K562 (cell line): ENCODE results near the gene TMF1. TPM values are rescaled to one million over a fixed set of nuclear protein-coding genes. Genes with fewer than 3 reads are reported as not detected.

Experiments
- ATAC-seq: fragments of 200-7000 bp; cut with Tn5 transposase; 3 replicates; pipeline ENCODE4 v1.9.1; 2020; ENCODE audit warnings: moderate library complexity
- BruUV-seq: library from RNA; stranded (reverse); fragments of 400-500 nt; replicated peaks from 2 replicates; lab custom pipeline; 2021; lab: Mats Ljungman, UMichigan
- CTCF ChIA-PET: fragments of 300-600 bp; formaldehyde crosslinking; extraction: SDS; loops from one replicate; lab custom pipeline; 2021; ENCODE audit warnings: low intra/inter-chr PET ratio; lab: Yijun Ruan, JAX
- POLR2A ChIA-PET: fragments of 300-600, 350-650 bp; sonication (Branson Sonifier 250); formaldehyde crosslinking; extraction: SDS; loops from one replicate; lab custom pipeline; 2021; ENCODE audit warnings: antibody characterized with exemption, inconsistent platforms; lab: Yijun Ruan, JAX
- DNase-seq, 4 experiments: peaks; one replicate each; pipeline versions ENCODE4 v3.0.0 to v3.0.0-alpha.2; 2011 to 2018; ENCODE audit warnings: low spot score in 3 of 4, mixed read lengths in 3 of 4; ENCODE audit errors: extremely low read depth in 1 of 4
- FAIRE-seq: peaks from 2 replicates; lab custom pipeline; 2011; peaks lifted over from hg19 to GRCh38; lab: Jason Lieb, UNC
- H2AFZ ChIP-seq: 2 replicates; pipeline ENCODE4 v1.6.0; 2011; ENCODE audit warnings: low read depth, low read length, control low read depth, inconsistent platforms
- H3K27ac ChIP-seq: fragments of 200-600 bp; 3 replicates; pipeline ENCODE4 v1.8.0; 2011; ENCODE audit warnings: low read depth, mild to moderate bottlenecking, control low read depth, inconsistent platforms, low read length, moderate library complexity, mixed read lengths; ENCODE audit errors: extremely low read depth
- H3K27me3 ChIP-seq, 2 experiments: fragments of 300-600 bp in 1 of 2; 2 replicates in 1 of 2; 3 replicates in 1 of 2; pipeline versions ENCODE4 v1.6.0 to v1.8.0; 2011; ENCODE audit warnings: inconsistent platforms in 2 of 2, low read length in 2 of 2, mild to moderate bottlenecking in 1 of 2, mixed read lengths in 1 of 2, moderate library complexity in 1 of 2; ENCODE audit not compliant: control insufficient read depth in 2 of 2, insufficient read depth in 2 of 2
- H3K36me3 ChIP-seq: fragments of 300-600 bp; 3 replicates; pipeline ENCODE4 v1.8.0; 2011; ENCODE audit warnings: mild to moderate bottlenecking, low read length, inconsistent platforms; ENCODE audit not compliant: control insufficient read depth, insufficient read depth
- H3K4me1 ChIP-seq, 2 experiments: fragments of 200-600 bp in 1 of 2; replicated peaks in 1 of 2; 2 replicates in 1 of 2; 3 replicates in 1 of 2; pipeline versions ENCODE4 v1.5.1 to v1.8.0; 2011; ENCODE audit warnings: inconsistent platforms in 2 of 2, low read length in 2 of 2, mild to moderate bottlenecking in 1 of 2, mixed read lengths in 1 of 2, moderate library complexity in 1 of 2; ENCODE audit not compliant: control insufficient read depth in 2 of 2, insufficient read depth in 2 of 2
- H3K4me2 ChIP-seq: 2 replicates; pipeline ENCODE4 v1.6.1; 2011; ENCODE audit warnings: low read length, control low read depth, inconsistent platforms, mixed read lengths; ENCODE audit not compliant: insufficient read depth
- H3K4me3 ChIP-seq: fragments of 200-600 bp; sonication (generic), shearing (Covaris generic); 2 replicates; pipeline ENCODE4 v1.5.1; 2016; ENCODE audit warnings: control low read depth, inconsistent platforms
- H3K79me2 ChIP-seq: fragments of 200-600 bp; 3 replicates; pipeline ENCODE4 v1.8.0; 2011; ENCODE audit warnings: low read length, inconsistent platforms; ENCODE audit not compliant: control insufficient read depth, insufficient read depth
- H3K9ac ChIP-seq, 2 experiments: 2 replicates each; pipeline versions ENCODE4 v1.6.0 to v1.6.1; 2011; ENCODE audit warnings: low read depth in 2 of 2, low read length in 2 of 2, control low read depth in 1 of 2, inconsistent platforms in 1 of 2, mild to moderate bottlenecking in 1 of 2, mixed read lengths in 1 of 2; ENCODE audit not compliant: insufficient read depth in 1 of 2
- H3K9me1 ChIP-seq: one replicate; pipeline ENCODE4 v1.6.0; 2011; ENCODE audit warnings: inconsistent platforms, mild to moderate bottlenecking, low read length, moderate library complexity; ENCODE audit not compliant: control insufficient read depth, insufficient read depth
- H3K9me3 ChIP-seq: replicated peaks from 2 replicates; pipeline ENCODE4 v1.5.1; 2011; ENCODE audit warnings: low read depth, low read length, inconsistent platforms; ENCODE audit not compliant: control insufficient read depth, insufficient read depth
- H4K20me1 ChIP-seq: replicated peaks from 2 replicates; pipeline ENCODE4 v1.6.1; 2011; ENCODE audit warnings: low read length, inconsistent platforms, mixed read lengths; ENCODE audit not compliant: control insufficient read depth, insufficient read depth
- HDAC3 ChIP-seq: fragments of 450-650 bp; IDR thresholded peaks from 2 replicates; pipeline ENCODE4 v1.6.1; 2018; ENCODE audit warnings: borderline replicate concordance, mild to moderate bottlenecking, moderate library complexity; ENCODE audit not compliant: partially characterized antibody
- MLLT1 ChIP-seq, 2 experiments: fragments of 450-650 bp; IDR thresholded peaks; 2 replicates each; pipeline ENCODE4 v1.6.1; 2016
- POLR2H ChIP-seq: IDR thresholded peaks from 2 replicates; pipeline ENCODE4 v1.6.1; 2016; ENCODE audit warnings: missing genetic modification characterization, low read depth, mild to moderate bottlenecking, control low read depth, missing compliant biosample characterization, moderate library complexity
- SMAD4 ChIP-seq: fragments of 250-450 bp; sonication (Bioruptor Pico); conservative IDR thresholded peaks from 2 replicates; pipeline ENCODE4 v1.8.0; 2021; ENCODE audit warnings: inconsistent platforms, mild to moderate bottlenecking, moderate library complexity
- SPI1 ChIP-seq: IDR thresholded peaks from 2 replicates; pipeline ENCODE4 v1.6.1; 2011; ENCODE audit warnings: low read depth, low read length, control low read depth, borderline replicate concordance
- TRIM24 ChIP-seq, 2 experiments: fragments of 450-650 bp; IDR thresholded peaks; 2 replicates each; pipeline ENCODE4 v1.6.1; 2016
- WGBS: fragments of 100-300 bp; shearing (Covaris generic); methylation state at CpG from one replicate; pipeline ENCODE4 v1.1.6; 2016; ENCODE audit warnings: low coverage, mixed read lengths; ENCODE audit not compliant: insufficient coverage; ENCODE audit errors: missing lambda C conversion rate; 5-methylcytosine and 5-hydroxymethylcytosine counted together
- in situ Hi-C: fragments of 300-500 bp; cut with MboI; formaldehyde crosslinking; loops from 4 replicates; pipeline ENCODE4 v1.15.0; 2018; ENCODE audit warnings: inconsistent platforms, mixed read lengths
- intact Hi-C: fragments of 100-400 bp; cut with micrococcal nuclease; formaldehyde crosslinking; loops from 2 replicates; pipeline ENCODE4 v1.14.2; 2022
- polyA plus RNA-seq, 8 experiments: library from polyadenylated mRNA; depleted of rRNA in 4 of 8; stranded (reverse) in 5 of 8; unstranded in 3 of 8; fragments of >200 nt; fragmentation: Nextera tagmentation in 2 of 8; fragmentation: Illumina TruSeq in 1 of 8; extraction: Ambion mirVana in 2 of 8; extraction: Trizol in 1 of 8; gene quantifications; 2 replicates each; pipeline versions ENCODE4 v1.2.1 to v1.2.3, GENCODE V29; 2011 to 2014; ENCODE audit warnings: inconsistent platforms in 1 of 8, missing spikeins in 1 of 8
- total RNA-seq, 7 experiments: library from RNA; depleted of rRNA in 6 of 7; stranded (reverse); fragments of >200 nt in 6 of 7; fragmentation: Illumina TruSeq in 2 of 7; extraction: Trizol in 2 of 7; gene quantifications; 2 replicates each; pipeline versions ENCODE4 v1.2.1 to v1.2.3, GENCODE V29; 2011 to 2021; ENCODE audit warnings: low replicate concordance in 1 of 7

TMF1 gene
- total and polyA plus RNA-seq, 9 of the 15 experiments (the other 6 are each of a cell fraction or from before 2014, with no cell fraction given) = 3.1 to 13.9 (median 10.3) TPM

DNA sequence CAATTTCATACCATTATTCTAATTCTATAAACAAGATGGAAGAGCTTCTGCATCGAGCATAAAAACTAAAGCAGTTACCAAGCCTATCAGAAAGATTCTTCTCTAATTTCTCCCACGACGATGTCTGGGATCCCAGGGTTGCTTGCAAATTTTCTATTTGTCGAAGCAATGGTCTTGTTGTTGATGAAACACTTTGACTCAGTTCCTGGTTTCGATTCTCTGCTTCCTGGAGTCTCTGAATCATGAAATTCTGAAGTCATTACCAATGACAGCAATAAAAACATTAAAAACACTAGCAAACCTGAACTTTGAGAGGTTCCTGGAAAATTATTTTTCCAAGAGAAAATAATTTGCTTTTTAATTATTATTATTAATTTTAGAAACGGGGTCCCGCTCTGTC, 18.7 kb downstream of the TMF1 start:
- BruUV-seq = no TSS peak
- Histone ChIP-seq H3K27me3 (no peaks in the 10 kb centered on the region), H3K4me3 (no peak overlapping the region), H3K36me3 (peaks cover 67% of the 10 kb centered on the region), H3K4me1 (no peaks in the 10 kb centered on the region), H4K20me1 (no peaks in the 10 kb centered on the region), H3K9ac (no peak overlapping the region), H3K9me3 (no peaks in the 10 kb centered on the region), H3K27ac (no peak overlapping the region), H3K4me2 (no peak overlapping the region), H2AFZ (no peak overlapping the region), H3K9me1 (no peaks in the 10 kb centered on the region), H3K79me2 (no peaks in the 10 kb centered on the region)
- in situ Hi-C loops = no loop called here
- intact Hi-C loops = no loop called here
- no peak for FAIRE-seq
- TF ChIP-seq POLR2H (tag) (no peak), TRIM24 (IDR thresholded peaks at IDR 0.05) (no peak), MLLT1 (IDR thresholded peaks at IDR 0.05) (no peak), SMAD4 (CRISPR knock-in tag) (no peak), SPI1 (no peak), HDAC3 (no peak)
- no peak for DNase-seq
- CTCF ChIA-PET = no interaction called here
- POLR2A ChIA-PET = interaction anchor here (0.6 kb wide), 1 partner anchor 9 kb away, joined by 3 read pairs; no protein-coding TSS in a partner anchor
- no peak for ATAC-seq
- WGBS = 97% methylated on average over 7 of the region's 7 CpGs
